Fibroblast of skin of left biceps (primary cell): Measurements from ENCODE around the gene KATNB1.

Experiments used
- DNase-seq, 2 experiments: peaks; one replicate each; pipeline ENCODE4 v3.0.0-alpha.2; 2013; ENCODE audit warnings: low read depth in 2 of 2

The KATNB1 gene

GRCh38 chr16:57756424-57757325 lies 21.1 kb downstream of the KATNB1 start:
- no peak for DNase-seq

GRCh38 chr16:57757326-57757786 lies 21.8 kb downstream of the KATNB1 start:
- peak in 1 of 2 experiments; percentile 13 for DNase-seq

- DNase-seq, result no peak
These were observed 22.3 kb downstream of the KATNB1 start for GRCh38 chr16:57757883-57758282.

GRCh38 chr16:57758331-57759117 lies 23.0 kb downstream of the KATNB1 start:
- DNase-seq, result no peak

- no peak for DNase-seq
These were observed 23.6 kb downstream of the KATNB1 start for GRCh38 chr16:57759131-57759530.

- no peak for DNase-seq
These were observed 24.2 kb downstream of the KATNB1 start for GRCh38 chr16:57759541-57760356.

GRCh38 chr16:57760357-57761160 lies 25.0 kb downstream of the KATNB1 start:
- no peak for DNase-seq

- DNase-seq, result no peak
These were observed 25.7 kb downstream of the KATNB1 start for GRCh38 chr16:57761301-57761700.

GRCh38 chr16:57761957-57762356 lies 26.4 kb downstream of the KATNB1 start:
- DNase-seq, result no peak

- DNase-seq, result no peak
These were observed 26.9 kb downstream of the KATNB1 start for GRCh38 chr16:57762365-57763040.

- no peak for DNase-seq
These were observed 27.9 kb downstream of the KATNB1 start for GRCh38 chr16:57763285-57764005.

- DNase-seq, result no peak
These were observed 28.4 kb downstream of the KATNB1 start for GRCh38 chr16:57764006-57764340.

GRCh38 chr16:57764341-57765159 lies 29.0 kb downstream of the KATNB1 start:
- DNase-seq, result peak; percentile 30

GRCh38 chr16:57765160-57765728 lies 29.7 kb downstream of the KATNB1 start:
- DNase-seq, result no peak

- no peak for DNase-seq
These were observed 31.3 kb downstream of the KATNB1 start for GRCh38 chr16:57766714-57767348.

GRCh38 chr16:57769541-57770145 lies 34.1 kb downstream of the KATNB1 start:
- no peak for DNase-seq

GRCh38 chr16:57770361-57770760 lies 34.8 kb downstream of the KATNB1 start:
- no peak for DNase-seq
